Measurements from ENCODE around the gene PLSCR2.

- no peak for TF ChIP-seq CTCF (tag by site-specific recombination; IDR thresholded peaks at IDR 0.05)
- no peak for TF ChIP-seq KLF16 (tag by site-specific recombination; IDR thresholded peaks at IDR 0.05)
- TF ChIP-seq ZNF510 (tag by site-specific recombination; IDR thresholded peaks at IDR 0.05; ENCODE audit: insufficient replicate concordance) = no peak
- no peak for TF ChIP-seq ZIC2 (tag by site-specific recombination; IDR thresholded peaks at IDR 0.05)
- TF ChIP-seq ZNF24 (tag by site-specific recombination; IDR thresholded peaks at IDR 0.05) = no peak
Measured at GRCh38 chr3:146454796-146455195, 14.6 kb downstream of the PLSCR2 start.
